ENCODE data around the gene CAMK1D.

CAMK1D gene

GRCh38 chr10:12795315-12796110 lies 446.2 kb downstream of the CAMK1D start:
- no peak for ATAC-seq
- TF ChIP-seq ZFP3 (CRISPR knock-in tag; IDR thresholded peaks at IDR 0.05) (no peak), ISL1 (CRISPR knock-in tag; IDR thresholded peaks at IDR 0.05) (no peak), ZC3H10 (CRISPR knock-in tag; IDR thresholded peaks at IDR 0.05) (no peak), TCF4 (CRISPR knock-in tag; IDR thresholded peaks at IDR 0.05; ENCODE audit: borderline replicate concordance) (no peak), SNAI2 (CRISPR knock-in tag; IDR thresholded peaks at IDR 0.05) (no peak), GLIS3 (CRISPR knock-in tag; IDR thresholded peaks at IDR 0.05) (no peak), CREB5 (CRISPR knock-in tag; IDR thresholded peaks at IDR 0.05; ENCODE audit: low read depth) (no peak), ESRRG (CRISPR knock-in tag; IDR thresholded peaks at IDR 0.05) (no peak), CSRNP3 (CRISPR knock-in tag; IDR thresholded peaks at IDR 0.05) (no peak), TSHZ2 (CRISPR knock-in tag; IDR thresholded peaks at IDR 0.05) (no peak), CSDC2 (CRISPR knock-in tag; IDR thresholded peaks at IDR 0.05) (no peak), BACH2 (CRISPR knock-in tag; IDR thresholded peaks at IDR 0.05; ENCODE audit: borderline replicate concordance) (no peak), ARNTL (CRISPR knock-in tag; IDR thresholded peaks at IDR 0.05; ENCODE audit: borderline replicate concordance, low read depth) (no peak), ZNF8 (CRISPR knock-in tag; IDR thresholded peaks at IDR 0.05) (no peak), POU6F1 (CRISPR knock-in tag; IDR thresholded peaks at IDR 0.05; ENCODE audit: borderline replicate concordance, low read depth) (no peak), OSR1 (CRISPR knock-in tag; IDR thresholded peaks at IDR 0.05) (no peak), ZNF565 (CRISPR knock-in tag; conservative IDR thresholded peaks at IDR 0.05; ENCODE audit: low read depth) (no peak)

GRCh38 chr10:12796401-12797160 lies 447.2 kb downstream of the CAMK1D start:
- TF ChIP-seq ZC3H10 (CRISPR knock-in tag; IDR thresholded peaks at IDR 0.05): no peak
- no peak for TF ChIP-seq ZFP30 (CRISPR knock-in tag; IDR thresholded peaks at IDR 0.05)
- no peak for TF ChIP-seq POU6F1 (CRISPR knock-in tag; IDR thresholded peaks at IDR 0.05; ENCODE audit: borderline replicate concordance, low read depth)
- TF ChIP-seq ESRRG (CRISPR knock-in tag; IDR thresholded peaks at IDR 0.05): no peak
- no peak for TF ChIP-seq PPARA (CRISPR knock-in tag; IDR thresholded peaks at IDR 0.05; ENCODE audit: borderline replicate concordance)
- no peak for TF ChIP-seq ISL1 (CRISPR knock-in tag; IDR thresholded peaks at IDR 0.05)
- TF ChIP-seq TSHZ2 (CRISPR knock-in tag; IDR thresholded peaks at IDR 0.05): no peak
- no peak for TF ChIP-seq ZNF565 (CRISPR knock-in tag; conservative IDR thresholded peaks at IDR 0.05; ENCODE audit: low read depth)
- no peak for TF ChIP-seq OSR1 (CRISPR knock-in tag; IDR thresholded peaks at IDR 0.05)
- TF ChIP-seq GLIS3 (CRISPR knock-in tag; IDR thresholded peaks at IDR 0.05): no peak
- TF ChIP-seq CSRNP3 (CRISPR knock-in tag; IDR thresholded peaks at IDR 0.05): no peak
- TF ChIP-seq RARB (CRISPR knock-in tag; IDR thresholded peaks at IDR 0.05): no peak
- no peak for TF ChIP-seq TOX (CRISPR knock-in tag; IDR thresholded peaks at IDR 0.05; ENCODE audit: borderline replicate concordance)
- no peak for ATAC-seq

Measured in SK-N-SH treated with all-trans-retinoic acid at 6 μM for 48 hours (cell line).